HEK293T (cell line): ENCODE results near the gene FBXO28.

Experiments used
- CTCF ChIA-PET: fragments of 350-600 bp; formaldehyde crosslinking; extraction: SDS; loops from one replicate; lab custom pipeline; 2021; ENCODE audit warnings: antibody characterized with exemption, inconsistent platforms; lab: Yijun Ruan, JAX
- POLR2A ChIA-PET: fragments of 350-600 bp; formaldehyde crosslinking; extraction: SDS; loops from one replicate; lab custom pipeline; 2020; ENCODE audit warnings: antibody characterized with exemption, inconsistent platforms; lab: Yijun Ruan, JAX
- DNase-seq: peaks from one replicate; pipeline ENCODE4 v3.0.0; 2012; ENCODE audit warnings: mixed read lengths; ENCODE audit errors: extremely low spot score
- ARNT ChIP-seq: fragments of 450-650 bp; IDR thresholded peaks from 2 replicates; pipeline ENCODE4 v1.6.1; 2017; ENCODE audit warnings: mild to moderate bottlenecking
- BHLHE40 ChIP-seq: fragments of 450-650 bp; IDR thresholded peaks from 2 replicates; pipeline ENCODE4 v1.6.1; 2016; ENCODE audit warnings: mild to moderate bottlenecking, moderate library complexity, borderline replicate concordance
- CTBP1 ChIP-seq: fragments of 450-650 bp; IDR thresholded peaks from 2 replicates; pipeline ENCODE4 v1.6.1; 2016; ENCODE audit warnings: borderline replicate concordance
- ELF4 ChIP-seq: fragments of 450-650 bp; IDR thresholded peaks from 2 replicates; pipeline ENCODE4 v1.6.1; 2017; ENCODE audit warnings: antibody characterized with exemption
- FOXA1 ChIP-seq: fragments of 450-650 bp; IDR thresholded peaks from 2 replicates; pipeline ENCODE4 v1.6.1; 2016; ENCODE audit warnings: mild to moderate bottlenecking
- FOXK2 ChIP-seq: fragments of 450-650 bp; IDR thresholded peaks from 2 replicates; pipeline ENCODE4 v1.6.1; 2016; ENCODE audit warnings: mild to moderate bottlenecking
- FOXM1 ChIP-seq: fragments of 450-650 bp; IDR thresholded peaks from 2 replicates; pipeline ENCODE4 v1.6.1; 2017; ENCODE audit warnings: mild to moderate bottlenecking, borderline replicate concordance
- HDGF ChIP-seq: fragments of 450-650 bp; IDR thresholded peaks from 2 replicates; pipeline ENCODE4 v1.6.1; 2017; ENCODE audit warnings: antibody characterized with exemption, borderline replicate concordance
- L3MBTL2 ChIP-seq: fragments of 450-650 bp; conservative IDR thresholded peaks from 2 replicates; pipeline ENCODE4 v1.6.1; 2016; ENCODE audit warnings: mild to moderate bottlenecking
- LEF1 ChIP-seq: fragments of 450-650 bp; IDR thresholded peaks from 2 replicates; pipeline ENCODE4 v1.6.1; 2017; ENCODE audit warnings: mild to moderate bottlenecking, borderline replicate concordance
- NFRKB ChIP-seq: fragments of 450-650 bp; IDR thresholded peaks from 2 replicates; pipeline ENCODE4 v1.6.1; 2016; ENCODE audit warnings: mild to moderate bottlenecking, moderate library complexity
- SP1 ChIP-seq: fragments of 450-650 bp; IDR thresholded peaks from 2 replicates; pipeline ENCODE4 v1.6.1; 2017
- SUZ12 ChIP-seq: fragments of 450-650 bp; IDR thresholded peaks from 2 replicates; pipeline ENCODE4 v1.6.1; 2016; ENCODE audit warnings: mild to moderate bottlenecking
- TARDBP ChIP-seq: fragments of 450-650 bp; IDR thresholded peaks from 2 replicates; pipeline ENCODE4 v1.6.1; 2016
- ZNF384 ChIP-seq: fragments of 450-650 bp; IDR thresholded peaks from 2 replicates; pipeline ENCODE4 v1.6.1; 2016
- TF ChIP-seq, protein P1 (sequence below): fragments of 450-650 bp; IDR thresholded peaks from 2 replicates; pipeline ENCODE4 v1.6.1; 2016

FBXO28 gene

DNA sequence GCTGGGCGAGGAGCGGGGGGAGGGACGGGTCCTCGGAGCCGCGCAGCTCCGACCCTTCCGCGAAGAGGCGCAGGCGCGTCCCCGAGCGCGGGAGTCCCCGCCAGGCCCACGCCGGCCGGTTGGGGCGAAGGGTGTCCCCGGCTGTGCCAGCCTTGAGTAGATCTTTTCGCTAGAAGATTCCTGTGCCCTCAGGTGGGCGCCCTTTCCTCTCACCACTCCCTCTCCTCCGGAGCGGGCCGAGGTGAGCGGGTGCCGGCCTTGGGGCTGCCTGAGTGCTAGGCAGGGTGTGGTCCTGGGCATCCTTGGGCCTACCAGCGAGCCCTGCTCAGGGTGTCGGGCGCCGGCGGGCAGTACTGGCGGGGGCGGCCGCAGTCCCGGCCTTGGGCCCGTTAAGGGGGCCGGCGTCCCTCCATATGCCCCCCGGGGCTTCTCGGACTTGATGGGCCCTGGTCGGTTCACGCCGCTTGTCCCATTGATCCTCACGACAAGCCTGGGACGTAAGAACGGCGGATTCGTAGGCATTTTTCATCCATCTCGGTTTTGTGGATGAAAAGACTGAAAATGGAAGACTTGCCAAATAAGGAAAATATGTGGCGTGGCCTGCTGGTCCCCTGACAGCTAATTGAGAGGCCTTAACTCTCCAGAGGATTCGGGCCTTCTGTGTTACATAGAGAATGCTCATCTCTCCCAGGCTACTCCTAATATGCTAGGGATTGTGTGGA lies 69.8 kb downstream of the FBXO28 start:
- POLR2A ChIA-PET: interaction anchor here (0.9 to 1.7 kb wide), 13 partner anchors 9 to 465 kb away, joined by 3 to 11 read pairs (median 4); no protein-coding TSS in a partner anchor
- DNase-seq: peak; percentile 78
- CTCF ChIA-PET: interaction anchor here (1.1 kb wide), 1 partner anchor 9 kb away, joined by 3 read pairs; no protein-coding TSS in a partner anchor
- TF ChIP-seq FOXK2 (no peak), L3MBTL2 (peak; percentile 75), HDGF (0 out of 2 replicates have a peak, but pooled peaks have one; percentile 54)

DNA sequence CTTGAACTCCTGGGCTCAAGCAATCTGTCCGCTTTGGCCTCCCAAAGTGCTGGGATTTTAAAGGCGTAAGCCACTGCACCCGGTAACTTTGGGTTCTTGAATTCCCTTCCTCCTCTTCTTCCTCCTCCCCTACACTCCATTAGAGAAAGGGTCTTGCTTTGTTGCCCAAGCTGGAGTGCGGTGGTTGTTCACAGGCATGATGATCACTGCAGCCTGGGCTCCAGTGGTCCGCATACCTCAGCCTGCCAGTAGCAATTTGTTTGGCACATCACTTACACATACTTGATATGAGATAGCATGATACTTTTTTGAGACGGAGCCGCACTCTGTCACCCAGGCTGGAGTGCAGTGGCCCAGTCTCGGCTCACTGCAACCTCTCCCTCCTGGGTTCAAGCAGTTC lies 71.3 kb downstream of the FBXO28 start:
- TF ChIP-seq, protein P1, sequence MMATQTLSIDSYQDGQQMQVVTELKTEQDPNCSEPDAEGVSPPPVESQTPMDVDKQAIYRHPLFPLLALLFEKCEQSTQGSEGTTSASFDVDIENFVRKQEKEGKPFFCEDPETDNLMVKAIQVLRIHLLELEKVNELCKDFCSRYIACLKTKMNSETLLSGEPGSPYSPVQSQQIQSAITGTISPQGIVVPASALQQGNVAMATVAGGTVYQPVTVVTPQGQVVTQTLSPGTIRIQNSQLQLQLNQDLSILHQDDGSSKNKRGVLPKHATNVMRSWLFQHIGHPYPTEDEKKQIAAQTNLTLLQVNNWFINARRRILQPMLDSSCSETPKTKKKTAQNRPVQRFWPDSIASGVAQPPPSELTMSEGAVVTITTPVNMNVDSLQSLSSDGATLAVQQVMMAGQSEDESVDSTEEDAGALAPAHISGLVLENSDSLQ: no peak
- TF ChIP-seq HDGF: peak; percentile 70; the same call in 1 of the 2 replicates
- no peak for TF ChIP-seq L3MBTL2
- no peak for DNase-seq
- ChIA-PET POLR2A (no interaction called here), CTCF (no interaction called here)

DNA sequence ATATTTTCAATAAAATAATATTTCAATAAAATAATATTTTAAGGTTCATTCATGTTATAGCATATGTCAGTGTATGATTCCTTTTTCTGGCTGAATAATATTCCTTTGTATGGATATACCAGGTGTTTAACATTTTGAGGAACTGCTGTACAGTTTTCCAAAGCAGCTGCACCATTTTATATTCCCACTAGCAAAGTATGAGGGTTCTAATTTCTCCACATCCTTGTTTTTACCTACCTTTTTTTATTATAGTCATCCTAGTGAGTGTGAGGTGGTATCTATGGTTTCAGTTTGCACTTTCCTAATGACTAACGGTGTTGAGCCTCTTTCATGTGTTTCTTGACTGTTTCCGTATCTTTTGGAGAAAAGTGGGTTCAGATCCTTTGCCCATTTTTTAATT lies 74.4 kb downstream of the FBXO28 start:
- CTCF ChIA-PET: no interaction called here
- POLR2A ChIA-PET: no interaction called here
- no peak for DNase-seq
- TF ChIP-seq CTBP1 (no peak), FOXA1 (no peak), ZNF384 (no peak), BHLHE40 (no peak), FOXM1 (no peak)

DNA sequence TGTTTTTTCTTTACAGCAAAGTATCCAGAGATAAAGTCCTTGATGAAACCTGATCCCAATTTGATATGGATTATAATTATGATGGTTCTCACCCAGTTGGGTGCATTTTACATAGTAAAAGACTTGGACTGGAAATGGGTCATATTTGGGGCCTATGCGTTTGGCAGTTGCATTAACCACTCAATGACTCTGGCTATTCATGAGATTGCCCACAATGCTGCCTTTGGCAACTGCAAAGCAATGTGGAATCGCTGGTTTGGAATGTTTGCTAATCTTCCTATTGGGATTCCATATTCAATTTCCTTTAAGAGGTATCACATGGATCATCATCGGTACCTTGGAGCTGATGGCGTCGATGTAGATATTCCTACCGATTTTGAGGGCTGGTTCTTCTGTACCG lies 75.7 kb downstream of the FBXO28 start:
- POLR2A ChIA-PET: no interaction called here
- TF ChIP-seq L3MBTL2 (no peak), FOXM1 (no peak), SUZ12 (no peak), CTBP1 (no peak), NFRKB (no peak)
- no peak for DNase-seq
- CTCF ChIA-PET: no interaction called here

DNA sequence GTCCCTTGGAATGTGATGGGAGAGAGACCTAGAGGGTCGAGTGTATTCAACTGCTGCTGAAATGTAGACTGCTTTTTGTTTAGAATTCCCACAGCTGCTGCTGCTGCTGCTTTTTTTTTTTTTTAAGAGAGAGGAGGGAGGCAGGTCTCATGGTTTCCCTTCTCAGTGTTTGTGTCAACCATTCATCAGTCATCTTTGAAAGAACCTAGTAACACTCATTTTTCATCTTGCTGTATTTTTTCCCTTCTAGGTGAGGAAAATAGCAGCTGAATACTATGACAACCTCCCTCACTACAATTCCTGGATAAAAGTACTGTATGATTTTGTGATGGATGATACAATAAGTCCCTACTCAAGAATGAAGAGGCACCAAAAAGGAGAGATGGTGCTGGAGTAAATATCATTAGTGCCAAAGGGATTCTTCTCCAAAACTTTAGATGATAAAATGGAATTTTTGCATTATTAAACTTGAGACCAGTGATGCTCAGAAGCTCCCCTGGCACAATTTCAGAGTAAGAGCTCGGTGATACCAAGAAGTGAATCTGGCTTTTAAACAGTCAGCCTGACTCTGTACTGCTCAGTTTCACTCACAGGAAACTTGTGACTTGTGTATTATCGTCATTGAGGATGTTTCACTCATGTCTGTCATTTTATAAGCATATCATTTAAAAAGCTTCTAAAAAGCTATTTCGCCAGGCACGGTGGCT lies 78.3 kb downstream of the FBXO28 start:
- ChIA-PET POLR2A (interaction anchor here (1.6 kb wide), 1 partner anchor 9 kb away, joined by 5 read pairs; the partner anchor contains the start of gene DEGS1), CTCF (interaction anchor here (1.1 to 1.4 kb wide), 2 partner anchors 9 to 13 kb away, joined by 3 read pairs; partner anchors contain the start of gene DEGS1)
- TF ChIP-seq LEF1: no peak
- no peak for TF ChIP-seq ZNF384
- TF ChIP-seq SUZ12: no peak
- TF ChIP-seq TARDBP: no peak
- TF ChIP-seq L3MBTL2: no peak
- no peak for TF ChIP-seq FOXA1
- TF ChIP-seq CTBP1: no peak
- TF ChIP-seq ELF4: no peak
- TF ChIP-seq FOXM1: no peak
- TF ChIP-seq, protein P1: no peak
- TF ChIP-seq FOXK2: no peak
- no peak for DNase-seq

DNA sequence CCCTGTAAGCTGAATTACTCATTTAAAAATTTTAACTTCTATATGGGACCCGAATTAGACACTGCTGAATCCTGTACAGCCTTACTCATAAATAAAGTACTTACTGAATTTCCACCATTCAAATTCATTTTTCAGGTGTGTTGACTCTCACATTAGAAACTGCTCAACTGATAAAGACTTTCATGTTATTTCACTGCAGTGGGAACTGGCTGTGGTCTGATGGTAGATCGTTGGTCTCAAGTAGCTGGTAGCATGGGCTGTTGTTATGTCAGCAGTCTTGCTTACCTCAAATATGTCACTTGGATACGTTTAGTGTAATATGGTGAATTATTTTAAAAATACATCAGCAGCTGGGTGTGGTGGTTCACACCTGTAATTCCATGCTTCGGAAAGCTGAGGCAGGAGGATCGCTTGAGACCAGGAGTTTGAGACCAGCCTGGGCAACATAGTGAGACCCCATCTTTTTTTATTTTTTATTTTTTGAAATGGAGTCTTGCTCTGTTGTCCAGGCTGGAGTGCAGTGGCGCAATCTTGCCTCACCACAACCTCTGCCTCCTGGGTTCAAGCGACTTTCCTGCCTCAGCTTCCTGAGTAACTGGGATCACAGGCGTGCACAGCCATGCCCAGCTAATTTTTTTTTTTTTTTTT lies 79.5 kb downstream of the FBXO28 start:
- TF ChIP-seq SP1: no peak
- TF ChIP-seq CTBP1: no peak
- no peak for TF ChIP-seq LEF1
- no peak for TF ChIP-seq ARNT
- TF ChIP-seq ZNF384: no peak
- TF ChIP-seq FOXM1: no peak
- TF ChIP-seq NFRKB: no peak
- no peak for TF ChIP-seq SUZ12
- TF ChIP-seq, protein P1: no peak
- TF ChIP-seq L3MBTL2: no peak
- TF ChIP-seq ELF4: no peak
- no peak for DNase-seq
- ChIA-PET CTCF (interaction anchor here (0.6 to 1.4 kb wide), 3 partner anchors 11 to 58 kb away, joined by 3 to 5 read pairs (median 3); partner anchors contain the start of gene DEGS1), POLR2A (interaction anchor here (1.6 kb wide), 1 partner anchor 10 kb away, joined by 5 read pairs; the partner anchor contains the start of gene DEGS1)
